Measurements from ENCODE around the gene SPEM3.
A peak's percentile ranks its signal among the peaks of the same experiment; 100 is the strongest.

GRCh38 chr17:7380855-7381683, 47.6 kb upstream of the SPEM3 start, which contains the start of gene TNK1:
- no peak for TF ChIP-seq CTCF (IDR thresholded peaks at IDR 0.05; ENCODE audit: extremely low read depth in 1 of 2, insufficient read depth in 1 of 2, low read depth in 1 of 2, low read length in 2 of 2)
- TF ChIP-seq EZH2 (IDR thresholded peaks at IDR 0.05; ENCODE audit: borderline replicate concordance, low read depth, low read length, severe bottlenecking): peak; percentile 84
- TF ChIP-seq POLR2A (IDR thresholded peaks at IDR 0.05; ENCODE audit: low read depth, low read length): no peak
- no peak for TF ChIP-seq MAX (IDR thresholded peaks at IDR 0.05; ENCODE audit: insufficient read depth, insufficient read length)
- no peak for TF ChIP-seq POLR2AphosphoS5 (IDR thresholded peaks at IDR 0.05; ENCODE audit: insufficient read depth, low read depth, low read length)
- no peak for TF ChIP-seq GATA2 (IDR thresholded peaks at IDR 0.05; ENCODE audit: insufficient read depth, insufficient read length, low read depth, low read length)

Measured in endothelial cell of umbilical vein (primary cell).